ENCODE measurements around the gene ZNF263.

DNA sequence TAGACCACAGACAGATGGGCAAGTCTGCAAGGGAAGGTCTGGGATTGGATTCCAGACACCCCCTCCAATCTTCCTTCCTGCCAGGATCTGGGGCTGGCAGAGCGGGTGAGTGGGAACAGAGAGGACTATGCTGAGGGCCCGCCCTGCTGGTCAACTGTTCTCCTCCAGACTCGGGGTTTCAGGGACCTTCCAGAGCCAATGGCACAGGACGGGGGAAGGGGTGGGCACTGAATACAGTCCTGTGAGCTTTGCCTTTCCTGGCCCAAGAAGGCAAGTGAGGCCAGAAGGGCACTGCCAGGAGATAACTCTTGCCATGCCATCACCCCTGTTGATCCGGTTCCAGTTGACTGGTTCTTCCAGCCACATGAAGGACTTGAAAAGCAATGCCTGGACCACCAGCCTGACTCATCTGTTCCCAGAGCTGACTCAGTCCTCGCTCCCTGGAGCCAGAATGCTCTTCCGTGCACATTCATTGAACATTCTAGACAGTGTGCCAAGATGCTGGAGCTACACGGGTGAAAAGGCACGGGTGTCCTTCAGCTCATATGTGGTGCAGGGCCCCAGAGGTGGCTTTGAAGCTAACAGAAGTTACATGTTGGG is 26.3 kb upstream of the ZNF263 start:
- TF ChIP-seq, protein P1, sequence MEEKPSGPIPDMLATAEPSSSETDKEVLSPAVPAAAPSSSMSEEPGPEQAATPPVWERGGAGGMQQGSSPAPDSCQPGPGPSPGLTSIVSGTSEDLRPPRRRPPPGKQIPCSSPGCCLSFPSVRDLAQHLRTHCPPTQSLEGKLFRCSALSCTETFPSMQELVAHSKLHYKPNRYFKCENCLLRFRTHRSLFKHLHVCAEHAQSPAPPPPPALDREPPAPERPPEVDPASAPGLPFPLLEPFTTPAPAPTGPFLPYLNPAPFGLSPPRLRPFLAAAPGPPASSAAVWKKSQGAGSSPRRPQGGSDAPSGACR (CRISPR knock-in tag; IDR thresholded peaks at IDR 0.05): no peak
- no peak for TF ChIP-seq KDM4B (CRISPR knock-in tag; IDR thresholded peaks at IDR 0.05)
- no peak for TF ChIP-seq SIX1 (CRISPR knock-in tag; IDR thresholded peaks at IDR 0.05; ENCODE audit: borderline replicate concordance)
- TF ChIP-seq ATF7 (IDR thresholded peaks at IDR 0.05): no peak
- TF ChIP-seq ATF7 (CRISPR knock-in tag; IDR thresholded peaks at IDR 0.05): no peak
- TF ChIP-seq FOXM1 (CRISPR knock-in tag; IDR thresholded peaks at IDR 0.05): no peak
- no peak for TF ChIP-seq ATF3 (CRISPR knock-in tag; IDR thresholded peaks at IDR 0.05)
- TF ChIP-seq, protein P2, sequence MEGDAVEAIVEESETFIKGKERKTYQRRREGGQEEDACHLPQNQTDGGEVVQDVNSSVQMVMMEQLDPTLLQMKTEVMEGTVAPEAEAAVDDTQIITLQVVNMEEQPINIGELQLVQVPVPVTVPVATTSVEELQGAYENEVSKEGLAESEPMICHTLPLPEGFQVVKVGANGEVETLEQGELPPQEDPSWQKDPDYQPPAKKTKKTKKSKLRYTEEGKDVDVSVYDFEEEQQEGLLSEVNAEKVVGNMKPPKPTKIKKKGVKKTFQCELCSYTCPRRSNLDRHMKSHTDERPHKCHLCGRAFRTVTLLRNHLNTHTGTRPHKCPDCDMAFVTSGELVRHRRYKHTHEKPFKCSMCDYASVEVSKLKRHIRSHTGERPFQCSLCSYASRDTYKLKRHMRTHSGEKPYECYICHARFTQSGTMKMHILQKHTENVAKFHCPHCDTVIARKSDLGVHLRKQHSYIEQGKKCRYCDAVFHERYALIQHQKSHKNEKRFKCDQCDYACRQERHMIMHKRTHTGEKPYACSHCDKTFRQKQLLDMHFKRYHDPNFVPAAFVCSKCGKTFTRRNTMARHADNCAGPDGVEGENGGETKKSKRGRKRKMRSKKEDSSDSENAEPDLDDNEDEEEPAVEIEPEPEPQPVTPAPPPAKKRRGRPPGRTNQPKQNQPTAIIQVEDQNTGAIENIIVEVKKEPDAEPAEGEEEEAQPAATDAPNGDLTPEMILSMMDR (CRISPR knock-in tag; IDR thresholded peaks at IDR 0.05): no peak
- TF ChIP-seq DR1 (CRISPR knock-in tag; IDR thresholded peaks at IDR 0.05): no peak
- no peak for TF ChIP-seq ELF1 (CRISPR knock-in tag; IDR thresholded peaks at IDR 0.05)

Measured in HepG2 (cell line).